ENCODE measurements around the gene AGO1. TPM values are rescaled to one million over a fixed set of nuclear protein-coding genes. Genes with fewer than 3 reads are reported as not detected.

The AGO1 gene
- total and polyA plus RNA-seq, 2 of the 13 experiments (the other 11 are each of a cell fraction or from before 2014, with no cell fraction given): 9.2 to 18.6 TPM

DNA sequence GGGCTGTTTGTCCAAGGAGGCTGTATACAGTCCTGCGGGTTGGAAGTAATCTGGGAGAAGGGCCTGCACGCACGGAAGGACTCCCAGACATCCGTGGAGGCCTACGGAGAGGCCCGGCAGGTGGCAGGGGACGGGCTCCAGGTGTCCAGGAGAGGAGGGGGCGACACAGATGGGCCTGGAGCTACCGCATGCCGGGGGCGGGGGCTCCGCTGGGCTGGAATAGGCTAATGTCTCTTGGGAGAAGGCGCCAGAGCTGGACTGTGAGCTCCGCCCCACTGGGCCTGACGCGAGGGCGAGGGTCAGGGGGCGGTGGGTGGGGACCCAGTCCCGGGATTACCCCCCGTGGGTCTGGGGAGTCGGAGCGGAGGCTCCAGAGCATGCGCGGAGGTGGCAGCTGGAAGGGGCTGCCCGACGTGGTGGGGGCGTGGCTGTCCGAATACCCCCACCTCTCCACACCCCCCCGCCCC is 659 bp downstream of the AGO1 start (continued):
- TF ChIP-seq ZSCAN9 (CRISPR knock-in tag; IDR thresholded peaks at IDR 0.05; ENCODE audit: borderline replicate concordance) (no peak), ZNF333 (CRISPR knock-in tag; IDR thresholded peaks at IDR 0.05; ENCODE audit: borderline replicate concordance) (no peak), SP5 (CRISPR knock-in tag; IDR thresholded peaks at IDR 0.05; ENCODE audit: borderline replicate concordance, low read depth) (peak; percentile 37; the same call in 1 of the 2 replicates), SP4 (CRISPR knock-in tag; IDR thresholded peaks at IDR 0.05) (no peak), SIN3A (IDR thresholded peaks at IDR 0.05; ENCODE audit: borderline replicate concordance, low read depth, low read length) (peak; percentile 19; the same call in 1 of the 2 replicates), ZNF12 (CRISPR knock-in tag; IDR thresholded peaks at IDR 0.05) (no peak), ZNF441 (CRISPR knock-in tag; IDR thresholded peaks at IDR 0.05; ENCODE audit: borderline replicate concordance) (no peak), SMAD1 (CRISPR knock-in tag; IDR thresholded peaks at IDR 0.05; ENCODE audit: borderline replicate concordance, low read depth) (no peak), ZNF790 (CRISPR knock-in tag; IDR thresholded peaks at IDR 0.05; ENCODE audit: borderline replicate concordance) (no peak), GABPA (IDR thresholded peaks at IDR 0.05; ENCODE audit: low read depth, low read length) (no peak), GABPA (CRISPR knock-in tag; IDR thresholded peaks at IDR 0.05; ENCODE audit: low read depth) (no peak), MYC (CRISPR knock-in tag; IDR thresholded peaks at IDR 0.05; ENCODE audit: borderline replicate concordance) (0 out of 2 replicates have a peak, but pooled peaks have one; percentile 10), FOXM1 (CRISPR knock-in tag; IDR thresholded peaks at IDR 0.05) (no peak)
- TF ChIP-seq, protein P1, sequence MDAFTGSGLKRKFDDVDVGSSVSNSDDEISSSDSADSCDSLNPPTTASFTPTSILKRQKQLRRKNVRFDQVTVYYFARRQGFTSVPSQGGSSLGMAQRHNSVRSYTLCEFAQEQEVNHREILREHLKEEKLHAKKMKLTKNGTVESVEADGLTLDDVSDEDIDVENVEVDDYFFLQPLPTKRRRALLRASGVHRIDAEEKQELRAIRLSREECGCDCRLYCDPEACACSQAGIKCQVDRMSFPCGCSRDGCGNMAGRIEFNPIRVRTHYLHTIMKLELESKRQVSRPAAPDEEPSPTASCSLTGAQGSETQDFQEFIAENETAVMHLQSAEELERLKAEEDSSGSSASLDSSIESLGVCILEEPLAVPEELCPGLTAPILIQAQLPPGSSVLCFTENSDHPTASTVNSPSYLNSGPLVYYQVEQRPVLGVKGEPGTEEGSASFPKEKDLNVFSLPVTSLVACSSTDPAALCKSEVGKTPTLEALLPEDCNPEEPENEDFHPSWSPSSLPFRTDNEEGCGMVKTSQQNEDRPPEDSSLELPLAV (CRISPR knock-in tag; conservative IDR thresholded peaks at IDR 0.05; ENCODE audit: low read depth): no peak
- TF ChIP-seq, protein P2, sequence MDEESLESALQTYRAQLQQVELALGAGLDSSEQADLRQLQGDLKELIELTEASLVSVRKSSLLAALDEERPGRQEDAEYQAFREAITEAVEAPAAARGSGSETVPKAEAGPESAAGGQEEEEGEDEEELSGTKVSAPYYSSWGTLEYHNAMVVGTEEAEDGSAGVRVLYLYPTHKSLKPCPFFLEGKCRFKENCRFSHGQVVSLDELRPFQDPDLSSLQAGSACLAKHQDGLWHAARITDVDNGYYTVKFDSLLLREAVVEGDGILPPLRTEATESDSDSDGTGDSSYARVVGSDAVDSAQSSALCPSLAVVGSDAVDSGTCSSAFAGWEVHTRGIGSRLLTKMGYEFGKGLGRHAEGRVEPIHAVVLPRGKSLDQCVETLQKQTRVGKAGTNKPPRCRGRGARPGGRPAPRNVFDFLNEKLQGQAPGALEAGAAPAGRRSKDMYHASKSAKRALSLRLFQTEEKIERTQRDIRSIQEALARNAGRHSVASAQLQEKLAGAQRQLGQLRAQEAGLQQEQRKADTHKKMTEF (CRISPR knock-in tag; IDR thresholded peaks at IDR 0.05): peak; percentile 24; the same call in 1 of the 2 replicates
- TF ChIP-seq, protein P3, sequence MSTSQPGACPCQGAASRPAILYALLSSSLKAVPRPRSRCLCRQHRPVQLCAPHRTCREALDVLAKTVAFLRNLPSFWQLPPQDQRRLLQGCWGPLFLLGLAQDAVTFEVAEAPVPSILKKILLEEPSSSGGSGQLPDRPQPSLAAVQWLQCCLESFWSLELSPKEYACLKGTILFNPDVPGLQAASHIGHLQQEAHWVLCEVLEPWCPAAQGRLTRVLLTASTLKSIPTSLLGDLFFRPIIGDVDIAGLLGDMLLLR (CRISPR knock-in tag; IDR thresholded peaks at IDR 0.05): no peak
- TF ChIP-seq, protein P4, sequence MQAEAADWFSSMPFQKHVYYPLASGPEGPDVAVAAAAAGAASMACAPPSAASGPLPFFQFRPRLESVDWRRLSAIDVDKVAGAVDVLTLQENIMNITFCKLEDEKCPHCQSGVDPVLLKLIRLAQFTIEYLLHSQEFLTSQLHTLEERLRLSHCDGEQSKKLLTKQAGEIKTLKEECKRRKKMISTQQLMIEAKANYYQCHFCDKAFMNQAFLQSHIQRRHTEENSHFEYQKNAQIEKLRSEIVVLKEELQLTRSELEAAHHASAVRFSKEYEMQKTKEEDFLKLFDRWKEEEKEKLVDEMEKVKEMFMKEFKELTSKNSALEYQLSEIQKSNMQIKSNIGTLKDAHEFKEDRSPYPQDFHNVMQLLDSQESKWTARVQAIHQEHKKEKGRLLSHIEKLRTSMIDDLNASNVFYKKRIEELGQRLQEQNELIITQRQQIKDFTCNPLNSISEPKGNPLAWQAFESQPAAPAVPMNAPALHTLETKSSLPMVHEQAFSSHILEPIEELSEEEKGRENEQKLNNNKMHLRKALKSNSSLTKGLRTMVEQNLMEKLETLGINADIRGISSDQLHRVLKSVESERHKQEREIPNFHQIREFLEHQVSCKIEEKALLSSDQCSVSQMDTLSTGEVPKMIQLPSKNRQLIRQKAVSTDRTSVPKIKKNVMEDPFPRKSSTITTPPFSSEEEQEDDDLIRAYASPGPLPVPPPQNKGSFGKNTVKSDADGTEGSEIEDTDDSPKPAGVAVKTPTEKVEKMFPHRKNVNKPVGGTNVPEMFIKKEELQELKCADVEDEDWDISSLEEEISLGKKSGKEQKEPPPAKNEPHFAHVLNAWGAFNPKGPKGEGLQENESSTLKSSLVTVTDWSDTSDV (CRISPR knock-in tag; IDR thresholded peaks at IDR 0.05): peak; percentile 58; the same call in 1 of the 2 replicates
- TF ChIP-seq, protein P5, sequence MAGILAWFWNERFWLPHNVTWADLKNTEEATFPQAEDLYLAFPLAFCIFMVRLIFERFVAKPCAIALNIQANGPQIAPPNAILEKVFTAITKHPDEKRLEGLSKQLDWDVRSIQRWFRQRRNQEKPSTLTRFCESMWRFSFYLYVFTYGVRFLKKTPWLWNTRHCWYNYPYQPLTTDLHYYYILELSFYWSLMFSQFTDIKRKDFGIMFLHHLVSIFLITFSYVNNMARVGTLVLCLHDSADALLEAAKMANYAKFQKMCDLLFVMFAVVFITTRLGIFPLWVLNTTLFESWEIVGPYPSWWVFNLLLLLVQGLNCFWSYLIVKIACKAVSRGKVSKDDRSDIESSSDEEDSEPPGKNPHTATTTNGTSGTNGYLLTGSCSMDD (CRISPR knock-in tag; IDR thresholded peaks at IDR 0.05): no peak
- TF ChIP-seq, protein P6, sequence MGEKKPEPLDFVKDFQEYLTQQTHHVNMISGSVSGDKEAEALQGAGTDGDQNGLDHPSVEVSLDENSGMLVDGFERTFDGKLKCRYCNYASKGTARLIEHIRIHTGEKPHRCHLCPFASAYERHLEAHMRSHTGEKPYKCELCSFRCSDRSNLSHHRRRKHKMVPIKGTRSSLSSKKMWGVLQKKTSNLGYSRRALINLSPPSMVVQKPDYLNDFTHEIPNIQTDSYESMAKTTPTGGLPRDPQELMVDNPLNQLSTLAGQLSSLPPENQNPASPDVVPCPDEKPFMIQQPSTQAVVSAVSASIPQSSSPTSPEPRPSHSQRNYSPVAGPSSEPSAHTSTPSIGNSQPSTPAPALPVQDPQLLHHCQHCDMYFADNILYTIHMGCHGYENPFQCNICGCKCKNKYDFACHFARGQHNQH (CRISPR knock-in tag; IDR thresholded peaks at IDR 0.05): no peak; the same call in 1 of the 2 replicates
- TF ChIP-seq, protein P7, sequence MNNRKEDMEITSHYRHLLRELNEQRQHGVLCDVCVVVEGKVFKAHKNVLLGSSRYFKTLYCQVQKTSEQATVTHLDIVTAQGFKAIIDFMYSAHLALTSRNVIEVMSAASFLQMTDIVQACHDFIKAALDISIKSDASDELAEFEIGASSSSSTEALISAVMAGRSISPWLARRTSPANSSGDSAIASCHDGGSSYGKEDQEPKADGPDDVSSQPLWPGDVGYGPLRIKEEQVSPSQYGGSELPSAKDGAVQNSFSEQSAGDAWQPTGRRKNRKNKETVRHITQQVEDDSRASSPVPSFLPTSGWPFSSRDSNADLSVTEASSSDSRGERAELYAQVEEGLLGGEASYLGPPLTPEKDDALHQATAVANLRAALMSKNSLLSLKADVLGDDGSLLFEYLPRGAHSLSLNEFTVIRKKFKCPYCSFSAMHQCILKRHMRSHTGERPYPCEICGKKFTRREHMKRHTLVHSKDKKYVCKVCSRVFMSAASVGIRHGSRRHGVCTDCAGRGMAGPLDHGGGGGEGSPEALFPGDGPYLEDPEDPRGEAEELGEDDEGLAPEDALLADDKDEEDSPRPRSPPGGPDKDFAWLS (CRISPR knock-in tag; IDR thresholded peaks at IDR 0.05; ENCODE audit: borderline replicate concordance): 0 out of 2 replicates have a peak, but pooled peaks have one; percentile 38
